Measurements from ENCODE around the gene CNTNAP2.

- no peak for TF ChIP-seq CTCF (IDR thresholded peaks at IDR 0.05)
- no peak for TF ChIP-seq POLR2A (IDR thresholded peaks at IDR 0.05)
- TF ChIP-seq POLR2AphosphoS5 (IDR thresholded peaks at IDR 0.05): no peak
- TF ChIP-seq EP300 (IDR thresholded peaks at IDR 0.05): no peak
Observed at GRCh38 chr7:146731185-146731584, 614.6 kb downstream of the CNTNAP2 start.

All from stomach (tissue), 4 donors.